Stimulated activated CD4-positive, alpha-beta T cell treated with anti-CD3 and anti-CD28 coated beads, Interleukin-4, amount 100 ng/mL, for 4 hours (primary cell): Measurements from ENCODE around the gene TECPR1.

Experiments used
- DNase-seq, 2 experiments: peaks; one replicate each; pipeline ENCODE4 v3.0.0-alpha.2; 2020

TECPR1 gene

GRCh38 chr7:98209166-98209920 is 42.7 kb downstream of the TECPR1 start:
- no peak for DNase-seq

GRCh38 chr7:98206451-98207330 is 45.3 kb downstream of the TECPR1 start:
- DNase-seq = no peak

- no peak for DNase-seq
Observed at GRCh38 chr7:98205162-98205845, 46.7 kb downstream of the TECPR1 start.

- DNase-seq = no peak
Observed at GRCh38 chr7:98204670-98205069, 47.4 kb downstream of the TECPR1 start.

- DNase-seq = no peak
Observed at GRCh38 chr7:98203964-98204605, 47.9 kb downstream of the TECPR1 start.

GRCh38 chr7:98203261-98203963 is 48.6 kb downstream of the TECPR1 start:
- DNase-seq = no peak

GRCh38 chr7:98202367-98203195 is 49.5 kb downstream of the TECPR1 start:
- peak; percentile 40 to 60 for DNase-seq

- no peak for DNase-seq
Observed at GRCh38 chr7:98200364-98200763, 51.7 kb downstream of the TECPR1 start.

- DNase-seq = no peak
Observed at GRCh38 chr7:98199131-98199530, 52.9 kb downstream of the TECPR1 start.

GRCh38 chr7:98196706-98197605 is 55.1 kb downstream of the TECPR1 start:
- DNase-seq = no peak

GRCh38 chr7:98194672-98195457 is 57.2 kb downstream of the TECPR1 start:
- no peak for DNase-seq

GRCh38 chr7:98194186-98194585 is 57.8 kb downstream of the TECPR1 start:
- no peak for DNase-seq

GRCh38 chr7:98193474-98194180 is 58.4 kb downstream of the TECPR1 start:
- DNase-seq = no peak

GRCh38 chr7:98192781-98193457 is 59.1 kb downstream of the TECPR1 start:
- DNase-seq = no peak

GRCh38 chr7:98191668-98192431 is 60.2 kb downstream of the TECPR1 start:
- DNase-seq = no peak

GRCh38 chr7:98189559-98189958 is 62.5 kb downstream of the TECPR1 start:
- DNase-seq = no peak

- DNase-seq = no peak
Observed at GRCh38 chr7:98187138-98187502, 64.9 kb downstream of the TECPR1 start.
